Skeletal muscle tissue (tissue), 4 donors: ENCODE data around the gene PRDM16. TPM values are rescaled to one million over a fixed set of nuclear protein-coding genes. Genes with fewer than 3 reads are reported as not detected.

Experiments
- H3K27ac ChIP-seq: one replicate; pipeline ENCODE4 v1.7.0; 2013; ENCODE audit warnings: mild to moderate bottlenecking, low read depth, low read length, inconsistent platforms
- H3K27me3 ChIP-seq, 3 donors: one replicate each; pipeline ENCODE4 v1.7.0; 2013; ENCODE audit warnings: low read length in 3 of 3; ENCODE audit not compliant: control insufficient read depth in 3 of 3, insufficient read depth in 3 of 3
- H3K36me3 ChIP-seq, 3 donors: one replicate each; pipeline ENCODE4 v1.7.0; 2013; ENCODE audit warnings: low read length in 3 of 3; ENCODE audit not compliant: control insufficient read depth in 3 of 3, insufficient read depth in 3 of 3
- H3K4me1 ChIP-seq, 3 donors: one replicate each; pipeline ENCODE4 v1.7.0; 2013; ENCODE audit warnings: low read length in 3 of 3, mild to moderate bottlenecking in 3 of 3; ENCODE audit not compliant: control insufficient read depth in 3 of 3, insufficient read depth in 3 of 3
- H3K4me3 ChIP-seq, 3 donors: one replicate each; pipeline ENCODE4 v1.7.0; 2013; ENCODE audit warnings: low read length in 3 of 3
- H3K9ac ChIP-seq, 3 donors: one replicate each; pipeline ENCODE4 v1.7.0; 2013; ENCODE audit warnings: low read length in 3 of 3, mild to moderate bottlenecking in 3 of 3, moderate library complexity in 2 of 3, low read depth in 1 of 3
- H3K9me3 ChIP-seq, 3 donors: one replicate each; pipeline ENCODE4 v1.7.0; 2013; ENCODE audit warnings: low read length in 3 of 3; ENCODE audit not compliant: control insufficient read depth in 3 of 3
- total RNA-seq: library from RNA; depleted of rRNA; stranded (reverse); fragments of >200 nt; gene quantifications from one replicate; pipeline ENCODE4 v1.2.3, GENCODE V29; 2014
- donor health status: Osteomylitis.

The PRDM16 gene
- total RNA-seq, 1 donor from 2014 or later, result 4.7 TPM

DNA sequence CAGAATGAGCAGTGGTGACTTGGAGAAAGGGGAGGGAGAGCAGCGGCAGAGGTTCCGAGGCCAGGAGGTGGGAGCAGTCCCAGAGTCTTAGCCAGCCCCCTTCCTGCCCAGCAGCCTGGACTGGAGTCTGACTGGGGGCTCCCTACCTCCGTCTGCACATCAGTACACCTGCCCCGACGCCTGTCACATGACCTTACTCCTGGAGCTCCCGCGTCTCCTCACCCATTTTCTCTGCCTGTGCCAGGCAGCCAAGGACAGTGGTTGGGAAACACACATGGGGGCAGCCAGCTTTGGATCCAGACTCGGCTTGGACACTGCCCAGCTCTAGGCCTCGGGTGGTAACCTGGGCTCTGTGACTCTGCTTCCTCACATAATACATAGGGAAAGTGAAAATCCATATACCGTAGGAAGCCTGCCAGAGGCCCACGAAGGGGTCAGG is 30.9 kb upstream of the PRDM16 start:
- H3K9ac ChIP-seq, result no peak overlapping the region
- H3K27me3 ChIP-seq, result peaks cover 34 to 64% (median 63%) of the 10 kb centered on the region in 3 donors

DNA sequence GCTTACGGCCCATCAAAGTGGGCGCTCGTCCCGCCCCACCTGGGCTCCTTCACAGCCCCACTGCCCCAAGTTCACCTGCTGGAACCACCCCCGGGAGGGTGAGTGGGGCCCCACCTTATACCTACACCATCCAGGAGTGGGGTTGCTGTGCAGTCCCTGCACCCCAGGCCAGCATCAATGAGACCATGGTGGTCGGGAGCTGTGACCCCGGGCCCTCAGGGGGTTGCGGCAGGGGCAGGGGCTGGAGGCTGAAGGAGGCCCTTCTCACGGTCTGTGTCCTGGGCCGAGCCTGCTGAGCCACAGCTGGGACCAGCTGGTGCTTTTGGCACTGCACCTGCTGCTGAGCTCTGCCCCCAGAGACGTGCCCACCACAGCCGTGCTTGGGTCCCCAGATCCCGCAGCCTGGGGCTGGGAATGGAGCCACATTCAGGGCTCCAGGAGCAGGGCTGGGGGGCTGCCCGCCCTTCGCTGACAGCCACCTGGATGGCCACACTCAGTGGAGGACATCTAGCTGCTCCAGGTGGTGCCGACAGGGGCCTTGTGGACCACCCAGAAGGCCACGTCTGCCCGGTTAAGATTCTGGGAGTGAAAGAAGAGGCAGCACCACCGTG is 30.3 kb upstream of the PRDM16 start:
- H3K36me3 ChIP-seq, result no peaks in the 10 kb centered on the region
- no peaks in the 10 kb centered on the region for H3K4me1 ChIP-seq
- no peak overlapping the region for H3K9ac ChIP-seq
- H3K4me3 ChIP-seq, result no peak overlapping the region
- no peak overlapping the region for H3K27ac ChIP-seq
- H3K9me3 ChIP-seq, result no peaks in the 10 kb centered on the region
- H3K27me3 ChIP-seq, result peaks cover 34 to 62% (median 62%) of the 10 kb centered on the region in 3 donors

More for the DNA sequence above, 30.9 kb upstream of the PRDM16 start:
- Histone ChIP-seq H3K4me3 (no peak overlapping the region), H3K4me1 (no peaks in the 10 kb centered on the region), H3K9me3 (no peaks in the 10 kb centered on the region), H3K27ac (no peak overlapping the region), H3K36me3 (no peaks in the 10 kb centered on the region)

DNA sequence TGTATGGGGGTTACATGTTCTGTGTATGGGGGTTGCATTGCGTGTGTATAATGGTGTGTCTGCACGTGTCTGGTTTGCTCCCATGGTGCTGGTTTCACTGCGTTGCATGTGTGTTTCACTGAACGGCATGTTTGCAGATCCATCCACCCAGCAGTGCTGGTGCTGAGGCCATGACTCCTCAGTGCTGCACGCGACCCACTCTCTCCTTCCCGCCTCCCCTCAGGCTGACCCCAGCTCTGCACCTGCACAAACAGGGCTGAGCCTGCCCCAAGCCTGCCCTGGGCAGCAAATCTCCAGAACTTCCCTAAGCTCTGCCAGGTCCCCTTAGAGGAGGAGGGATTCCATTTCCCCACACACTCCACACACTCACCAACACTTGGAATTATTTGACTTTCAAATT is 29.0 kb upstream of the PRDM16 start:
- H3K36me3 ChIP-seq, result no peaks in the 10 kb centered on the region
- H3K9ac ChIP-seq, result no peak overlapping the region
- H3K9me3 ChIP-seq, result no peaks in the 10 kb centered on the region
- no peaks in the 10 kb centered on the region for H3K4me1 ChIP-seq
- H3K27me3 ChIP-seq, result peaks cover 34 to 62% (median 52%) of the 10 kb centered on the region in 3 donors
- no peak overlapping the region for H3K4me3 ChIP-seq
- H3K27ac ChIP-seq, result no peak overlapping the region

DNA sequence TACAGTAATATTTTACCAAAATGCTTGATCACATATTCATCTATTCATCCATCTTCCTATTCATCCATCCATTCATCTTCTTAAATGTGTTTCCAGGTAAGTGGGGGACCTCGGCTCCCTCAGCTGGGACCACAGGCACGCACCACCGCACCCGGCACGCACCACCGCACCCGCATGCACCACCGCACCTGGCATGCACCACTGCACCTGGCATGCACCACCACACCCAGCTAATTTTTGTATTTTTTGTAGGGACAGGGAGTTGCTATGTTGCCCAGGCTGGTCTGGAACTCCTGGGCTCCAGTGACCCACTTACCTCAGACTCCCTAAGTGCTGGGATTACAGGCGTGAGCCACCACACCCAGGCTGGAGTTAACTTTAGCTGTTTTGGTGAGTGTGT is 26.5 kb upstream of the PRDM16 start:
- no peak overlapping the region for H3K9ac ChIP-seq
- peaks cover 17 to 40% (median 30%) of the 10 kb centered on the region in 3 donors for H3K27me3 ChIP-seq
- no peak overlapping the region for H3K4me3 ChIP-seq
- no peaks in the 10 kb centered on the region for H3K36me3 ChIP-seq
- no peaks in the 10 kb centered on the region for H3K9me3 ChIP-seq
- no peaks in the 10 kb centered on the region for H3K4me1 ChIP-seq
- no peak overlapping the region for H3K27ac ChIP-seq

DNA sequence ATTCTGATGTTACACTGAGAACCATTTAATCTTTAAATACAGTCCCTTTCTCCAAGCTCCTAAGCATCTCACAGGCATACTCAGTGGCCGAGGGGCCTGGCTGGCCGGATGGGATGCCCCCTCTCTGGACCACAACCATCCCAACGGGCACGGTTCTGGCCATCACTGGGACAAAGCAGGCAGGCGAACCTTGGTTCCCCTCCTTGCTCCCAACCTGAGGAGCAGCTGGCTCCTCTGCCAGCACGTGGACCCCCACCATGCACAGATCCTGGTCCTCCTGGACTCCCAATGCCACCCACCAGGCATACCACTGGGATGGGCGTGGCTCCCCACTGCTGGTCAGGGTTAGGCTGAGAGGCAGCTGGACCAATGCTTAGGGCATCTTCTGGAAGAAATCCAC is 19.8 kb upstream of the PRDM16 start:
- H3K27me3 ChIP-seq, result peaks cover 17 to 32% (median 24%) of the 10 kb centered on the region in 3 donors
- no peaks in the 10 kb centered on the region for H3K9me3 ChIP-seq
- H3K4me3 ChIP-seq, result no peak overlapping the region
- H3K36me3 ChIP-seq, result no peaks in the 10 kb centered on the region
- H3K4me1 ChIP-seq, result no peaks in the 10 kb centered on the region
- no peak overlapping the region for H3K9ac ChIP-seq
- H3K27ac ChIP-seq, result no peak overlapping the region

DNA sequence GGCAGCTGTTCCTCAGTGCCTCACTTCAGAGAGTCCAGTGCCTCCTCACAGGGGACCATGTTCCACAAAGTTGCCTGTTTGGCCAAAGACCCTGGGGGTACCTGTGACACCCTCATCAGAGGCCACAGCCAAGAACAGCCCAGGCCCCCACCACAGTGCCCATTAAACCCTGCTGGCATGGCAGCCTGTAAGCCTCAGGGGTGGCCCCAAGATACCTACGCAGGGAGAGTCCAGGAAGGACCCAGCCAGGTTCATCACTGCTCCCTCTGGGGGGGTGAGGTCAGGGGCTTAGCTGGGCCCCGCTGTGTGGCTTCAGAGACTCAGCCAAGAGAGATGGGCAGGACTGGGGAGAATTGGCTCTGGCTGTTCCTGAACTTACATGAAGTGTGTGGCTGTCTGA is 19.1 kb upstream of the PRDM16 start:
- Histone ChIP-seq H3K27ac (no peak overlapping the region), H3K36me3 (no peaks in the 10 kb centered on the region), H3K4me1 (no peaks in the 10 kb centered on the region), H3K9me3 (no peaks in the 10 kb centered on the region), H3K9ac (no peak overlapping the region), H3K27me3 (peaks cover 17 to 33% (median 29%) of the 10 kb centered on the region in 3 donors), H3K4me3 (no peak overlapping the region)

DNA sequence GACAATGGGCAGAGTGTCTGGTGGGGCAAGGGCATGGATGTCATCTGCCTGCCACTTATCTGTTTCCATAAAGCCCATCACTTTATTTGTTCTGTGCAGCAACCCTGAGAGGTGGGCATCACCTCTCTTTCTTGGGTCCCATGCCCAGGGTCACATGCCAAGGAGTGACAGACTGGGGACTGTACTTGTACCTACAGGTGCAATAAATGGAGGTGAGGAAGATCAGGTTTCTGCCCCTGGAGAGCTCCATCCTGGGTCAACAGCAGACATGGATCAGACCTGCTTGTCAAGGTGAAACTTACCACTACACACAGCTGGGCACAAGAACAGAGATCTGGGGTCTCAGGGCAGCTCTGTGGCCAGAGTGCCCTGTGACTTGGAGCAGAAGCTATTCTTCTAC is 18.4 kb upstream of the PRDM16 start:
- Histone ChIP-seq H3K36me3 (no peaks in the 10 kb centered on the region), H3K9ac (no peak overlapping the region), H3K27ac (no peak overlapping the region), H3K9me3 (no peaks in the 10 kb centered on the region), H3K4me1 (no peaks in the 10 kb centered on the region), H3K4me3 (no peak overlapping the region), H3K27me3 (peaks cover 17 to 33% (median 29%) of the 10 kb centered on the region in 3 donors)

DNA sequence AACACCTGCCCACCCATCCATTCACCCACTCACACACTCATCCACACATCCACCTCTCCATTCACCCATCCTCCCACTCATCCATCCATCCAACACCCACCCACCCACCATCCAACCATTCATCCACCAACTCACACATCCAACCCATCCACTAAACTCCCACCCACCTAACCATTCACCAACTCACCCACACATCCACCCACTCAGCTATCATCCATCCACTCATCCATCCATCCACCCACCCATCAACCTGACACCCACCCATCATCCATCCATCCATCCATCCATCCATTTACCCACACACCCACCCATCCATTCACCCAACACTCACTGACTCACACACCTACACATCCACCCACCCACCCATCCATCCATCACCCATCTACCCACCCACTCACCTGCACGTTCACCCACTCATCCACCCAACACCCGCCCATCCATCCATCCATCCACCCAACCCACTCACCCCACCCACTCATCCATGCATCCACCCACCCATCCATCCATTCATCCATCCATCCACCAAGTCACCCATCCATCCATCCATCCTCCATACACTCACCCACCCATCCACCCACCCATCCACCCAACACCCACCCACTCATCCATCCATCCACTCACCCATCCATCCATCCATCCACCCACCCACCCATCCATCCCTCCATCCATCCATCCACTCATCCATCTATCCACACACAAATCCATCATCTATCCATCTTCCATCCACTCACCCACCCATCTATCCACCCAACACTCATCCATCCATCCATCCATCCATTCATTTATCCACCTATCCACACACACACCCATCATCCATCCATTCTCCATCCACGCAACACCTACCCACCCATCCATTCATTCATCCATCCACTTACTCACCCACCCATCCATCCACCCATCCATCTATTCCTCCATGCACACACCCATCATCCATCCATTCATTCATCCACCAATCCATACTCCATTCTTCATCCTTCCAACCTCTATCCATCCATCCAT is 17.4 kb upstream of the PRDM16 start:
- Histone ChIP-seq H3K27me3 (peaks cover 17 to 33% (median 29%) of the 10 kb centered on the region in 3 donors), H3K36me3 (no peaks in the 10 kb centered on the region), H3K9me3 (no peaks in the 10 kb centered on the region), H3K4me3 (no peak overlapping the region), H3K27ac (no peak overlapping the region), H3K9ac (no peak overlapping the region), H3K4me1 (no peaks in the 10 kb centered on the region)

DNA sequence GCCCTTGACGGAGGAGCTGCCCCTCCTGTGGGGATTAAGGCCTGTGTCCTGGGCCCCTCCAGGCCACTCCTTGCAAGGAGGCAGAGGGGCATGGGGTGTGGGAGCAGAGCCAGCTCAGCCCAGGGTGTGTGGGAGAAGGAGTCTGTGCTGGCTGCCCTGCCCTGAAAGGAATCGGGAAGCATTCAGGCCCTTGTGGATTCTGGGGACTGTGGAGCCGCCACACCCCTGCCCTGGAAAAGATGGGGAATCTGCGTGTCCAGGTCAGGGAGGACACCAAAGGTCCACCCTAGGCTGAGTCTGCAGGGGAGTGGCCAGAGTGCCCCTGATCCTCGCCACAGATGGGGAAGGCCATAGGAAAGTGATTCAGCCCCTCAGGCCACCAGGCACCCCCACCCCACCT is 16.5 kb upstream of the PRDM16 start:
- Histone ChIP-seq H3K9ac (no peak overlapping the region), H3K4me1 (no peaks in the 10 kb centered on the region), H3K4me3 (no peak overlapping the region), H3K36me3 (no peaks in the 10 kb centered on the region), H3K27ac (no peak overlapping the region), H3K27me3 (peaks cover 17 to 33% (median 29%) of the 10 kb centered on the region in 3 donors), H3K9me3 (no peaks in the 10 kb centered on the region)
